Activated gamma-delta T cell treated with anti-CD3 and anti-CD28 coated beads, Interleukin-2, amount 50 U/mL, for 16 hours (primary cell): ENCODE data around the gene SERINC3.
"Not testable (repeated sequence)": the region's sequence is repeated elsewhere in the genome, so short reads cannot be mapped to it uniquely, and the experiment has no call there.

Experiments used
- DNase-seq: peaks from one replicate; pipeline ENCODE4 v3.0.0-alpha.2; 2020; ENCODE audit warnings: low read depth

The SERINC3 gene

DNA sequence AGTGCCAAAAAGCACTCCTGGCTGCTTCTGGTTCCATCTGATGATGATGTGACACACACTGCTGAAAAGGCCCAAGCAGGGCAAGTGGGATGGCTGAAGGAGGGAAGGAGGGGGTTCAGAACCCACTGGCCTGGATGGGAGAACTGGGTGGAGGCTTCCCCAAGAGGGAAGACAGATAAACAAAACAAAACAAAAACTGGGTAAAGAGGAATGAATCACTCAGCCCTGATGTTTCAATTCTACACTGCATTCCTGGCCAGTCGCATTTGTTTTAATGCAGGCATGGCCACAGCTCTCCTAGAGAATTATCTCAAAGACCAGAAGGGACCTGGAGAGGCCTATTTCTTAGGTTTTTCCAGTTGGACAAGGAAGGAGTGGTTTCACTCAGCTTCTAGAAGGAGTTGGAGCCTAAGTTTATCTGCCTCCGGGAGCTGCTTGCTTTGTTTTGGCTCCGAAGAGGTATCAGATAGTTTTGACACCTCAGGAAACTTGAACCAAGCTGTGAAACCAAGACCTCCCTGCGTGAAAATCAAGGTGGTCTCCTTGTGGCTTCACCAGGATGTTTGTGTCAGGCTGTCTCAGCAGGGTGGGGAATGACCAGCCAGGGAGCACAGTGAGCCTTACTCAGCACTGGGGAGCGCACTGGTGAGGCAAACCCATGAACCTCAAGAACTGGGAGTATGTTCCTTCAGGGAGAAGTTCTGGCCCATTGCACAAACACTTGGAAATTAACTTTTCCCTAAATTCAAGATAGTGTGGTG is 30.1 kb downstream of the SERINC3 start:
- DNase-seq, result peak; percentile 10

DNA sequence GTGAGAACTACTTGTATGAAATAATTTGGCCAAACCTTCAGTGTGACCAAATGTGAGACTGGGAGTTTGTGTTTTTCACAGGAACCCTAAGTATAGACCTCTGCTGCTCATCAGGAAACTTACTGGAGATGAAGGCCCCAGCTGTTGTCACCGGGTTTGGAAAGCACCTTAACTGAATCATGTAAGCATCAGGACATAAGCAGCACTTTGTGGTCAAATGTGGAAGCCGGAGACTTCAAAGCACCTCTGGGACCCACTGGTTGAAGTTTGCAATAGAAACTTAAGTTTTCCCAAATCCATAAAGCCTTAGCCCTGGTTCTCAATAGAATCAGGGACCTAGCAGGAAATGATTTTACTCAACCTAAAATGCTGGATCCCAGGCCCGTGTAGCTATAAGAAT is 31.9 kb downstream of the SERINC3 start:
- no peak for DNase-seq

- no peak for DNase-seq
These were observed 32.6 kb downstream of the SERINC3 start for GRCh38 chr20:44489223-44489622.

GRCh38 chr20:44488551-44488950 is 33.3 kb downstream of the SERINC3 start:
- no peak for DNase-seq

- no peak for DNase-seq
These were observed 36.1 kb downstream of the SERINC3 start for GRCh38 chr20:44485830-44486198.

DNA sequence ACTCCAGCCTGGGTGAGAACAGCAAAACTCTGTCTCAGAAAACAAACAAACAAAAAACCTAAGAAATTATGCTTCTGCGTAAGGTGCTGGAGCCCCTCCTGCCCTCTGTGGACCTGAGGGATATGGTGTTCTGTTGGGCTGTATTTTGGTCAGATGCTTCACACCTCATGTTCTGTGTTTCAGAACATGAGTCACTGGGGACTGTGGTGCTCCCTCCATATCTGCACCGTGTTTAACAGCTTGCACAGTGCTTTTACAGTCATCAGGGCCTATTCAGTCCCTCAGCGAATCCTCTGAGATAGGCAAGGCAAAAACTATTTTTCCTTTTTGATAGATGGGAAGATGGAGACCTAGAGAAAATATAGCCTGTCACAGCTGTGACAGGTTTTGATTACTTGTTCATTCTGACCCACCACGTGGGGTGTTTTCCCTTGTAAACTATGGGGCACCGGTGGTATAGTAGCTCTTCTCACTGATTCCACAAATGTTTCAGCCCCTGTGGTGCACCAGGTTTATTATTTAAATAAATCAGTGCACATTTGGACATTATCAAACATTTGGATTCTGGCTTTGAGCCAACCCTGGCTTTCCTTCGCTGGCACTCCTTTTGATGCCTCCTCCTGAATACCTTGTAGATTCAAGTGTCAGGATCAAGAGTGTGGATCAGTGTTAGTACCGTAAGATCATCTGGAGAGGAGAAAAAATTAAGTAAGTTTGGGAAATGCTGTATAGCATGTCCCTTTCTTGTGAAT is 36.6 kb downstream of the SERINC3 start:
- no peak for DNase-seq

GRCh38 chr20:44483112-44483511 is 38.8 kb downstream of the SERINC3 start:
- no peak for DNase-seq

DNA sequence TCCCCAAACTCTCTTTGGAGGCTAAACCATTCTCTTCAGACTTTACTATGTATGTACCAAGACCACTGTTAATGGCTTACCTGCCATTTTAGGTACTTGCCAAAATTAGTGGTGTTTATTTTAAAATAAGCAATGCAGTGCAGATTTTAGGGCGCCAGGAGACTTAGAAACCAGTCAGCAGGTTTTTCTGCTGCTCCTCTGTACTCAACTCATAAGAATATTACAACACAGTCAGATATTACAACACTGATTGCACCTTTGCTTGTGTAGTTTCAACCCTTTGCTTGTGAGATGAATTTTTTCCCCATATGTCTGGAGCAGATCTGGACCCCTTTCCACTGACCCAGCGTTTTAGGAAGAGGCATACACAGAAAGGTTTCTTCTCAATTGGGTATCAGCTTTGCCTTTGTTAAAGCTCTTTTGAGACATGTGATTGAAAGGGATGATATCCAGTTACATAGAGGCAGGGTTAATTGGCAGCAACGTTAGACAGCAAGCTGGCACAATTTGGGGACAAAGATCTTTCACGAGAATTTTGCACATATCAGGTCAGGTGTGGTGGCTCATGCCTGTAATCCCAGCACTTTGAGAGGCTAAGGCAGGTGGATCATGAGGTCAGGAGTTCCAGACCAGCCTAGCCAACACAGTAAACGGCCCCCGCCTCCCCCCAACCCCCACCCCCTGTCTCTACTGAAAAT is 40.0 kb downstream of the SERINC3 start:
- DNase-seq, result no peak

- DNase-seq, result no peak
These were observed 41.8 kb downstream of the SERINC3 start for GRCh38 chr20:44480097-44480496.

- DNase-seq, result no peak
These were observed 42.2 kb downstream of the SERINC3 start for GRCh38 chr20:44479643-44480042.

- no peak for DNase-seq
These were observed 43.7 kb downstream of the SERINC3 start for GRCh38 chr20:44478206-44478605.

- DNase-seq, result no peak
These were observed 44.7 kb downstream of the SERINC3 start for GRCh38 chr20:44477151-44477550.

DNA sequence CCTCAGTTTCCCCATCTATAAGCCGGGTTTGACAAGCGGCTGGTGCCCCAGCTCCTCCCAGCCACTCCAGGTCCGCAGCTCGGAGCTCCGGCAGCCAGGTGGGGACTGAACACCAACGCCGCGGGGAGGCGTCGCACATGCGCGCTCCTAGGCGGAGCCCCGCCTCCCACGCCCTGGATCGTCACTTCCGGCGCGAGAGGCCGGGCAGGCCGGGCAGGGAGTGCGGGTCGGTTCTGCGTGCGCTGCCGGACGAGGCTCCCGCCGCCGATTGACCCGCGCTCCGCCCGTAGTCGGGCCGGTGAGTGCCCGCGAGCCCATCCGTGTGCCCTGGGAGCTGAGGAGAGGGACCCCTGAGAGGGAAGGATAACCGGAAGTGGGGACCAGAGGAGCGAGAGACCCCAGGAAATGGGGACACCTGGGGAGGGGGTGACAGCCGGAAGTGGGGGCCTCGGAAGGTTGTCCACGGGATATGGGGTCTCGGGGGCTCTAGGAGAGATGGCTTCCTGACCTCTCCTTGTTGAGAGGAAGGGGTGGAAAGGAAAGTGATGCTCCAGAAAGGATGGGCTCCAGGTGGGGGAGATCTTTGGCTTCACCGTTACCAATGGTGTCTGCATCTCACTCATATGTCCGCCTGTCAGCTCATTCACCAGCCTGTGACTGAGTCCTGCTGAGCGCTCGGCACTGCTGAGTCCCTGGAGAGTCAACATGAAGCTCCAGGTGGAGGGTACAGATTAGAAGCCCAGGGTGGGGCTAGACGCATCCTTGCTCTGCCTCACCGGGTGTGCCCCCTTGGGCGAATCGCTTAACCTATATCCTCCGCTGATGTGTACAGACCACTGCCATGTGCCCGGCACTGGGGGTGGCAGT is 45.9 kb downstream of the SERINC3 start, which contains the start of gene TTPAL:
TSS of gene TTPAL (plus strand) at position 181 of the 867 bp plus-strand sequence. CDS start 4,126 bp downstream, outside the sequence.
- DNase-seq, result peak; percentile 80

DNA sequence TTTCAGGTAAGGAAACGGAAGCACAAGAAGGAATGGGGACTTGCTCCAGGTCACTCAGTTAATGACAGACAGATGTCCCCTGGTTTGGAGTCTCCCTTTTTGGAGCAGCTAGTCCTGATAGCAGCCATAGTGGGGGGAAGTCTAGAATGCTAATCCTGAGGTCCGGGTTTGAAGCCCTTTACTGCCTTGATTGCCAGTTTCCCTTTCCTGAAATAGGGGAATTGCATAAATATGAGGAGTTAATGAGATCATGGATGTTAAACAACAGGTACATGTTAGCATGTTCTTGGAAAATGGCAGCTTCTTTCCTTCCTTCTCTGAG is 46.5 kb downstream of the SERINC3 start:
- no peak for DNase-seq

DNA sequence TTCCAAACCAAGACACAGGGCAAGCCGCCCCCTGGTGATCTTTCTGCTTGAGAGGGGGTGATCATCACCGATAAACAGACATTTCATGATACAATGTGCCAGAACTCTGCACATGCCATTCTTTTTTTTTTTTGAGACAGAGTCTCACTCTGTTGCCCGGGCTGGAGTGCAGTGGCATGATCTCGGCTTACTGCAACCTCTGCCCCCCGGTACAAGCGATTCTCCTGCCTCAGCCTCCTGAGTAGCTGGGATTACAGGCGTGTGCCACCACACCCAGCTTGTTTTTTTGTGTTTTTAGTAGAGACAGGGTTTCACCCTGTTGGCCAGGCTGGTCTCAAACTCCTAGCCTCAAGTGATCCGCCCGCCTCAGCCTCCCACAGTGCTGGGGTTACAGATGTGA is 49.6 kb downstream of the SERINC3 start:
- not testable (repeated sequence) for DNase-seq

DNA sequence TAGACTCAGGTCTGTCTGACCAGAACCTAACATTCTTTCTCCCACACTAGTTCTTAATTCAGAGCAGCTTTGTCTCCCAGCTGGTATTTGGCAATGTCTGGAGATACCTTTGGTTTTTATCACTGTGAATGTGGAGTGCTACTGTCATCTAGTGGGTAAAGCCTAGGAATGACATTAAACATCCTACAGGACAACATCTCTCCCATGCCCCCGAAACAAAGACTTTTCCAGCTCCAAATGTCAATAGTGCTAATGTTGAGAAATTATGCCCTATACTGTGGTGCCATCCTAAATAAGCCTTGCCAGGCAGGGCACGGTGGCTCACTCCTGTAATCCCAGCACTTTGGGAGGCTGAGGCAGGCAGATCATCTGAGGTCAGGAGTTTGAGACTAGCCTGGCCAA is 50.4 kb downstream of the SERINC3 start:
- DNase-seq, result no peak

DNA sequence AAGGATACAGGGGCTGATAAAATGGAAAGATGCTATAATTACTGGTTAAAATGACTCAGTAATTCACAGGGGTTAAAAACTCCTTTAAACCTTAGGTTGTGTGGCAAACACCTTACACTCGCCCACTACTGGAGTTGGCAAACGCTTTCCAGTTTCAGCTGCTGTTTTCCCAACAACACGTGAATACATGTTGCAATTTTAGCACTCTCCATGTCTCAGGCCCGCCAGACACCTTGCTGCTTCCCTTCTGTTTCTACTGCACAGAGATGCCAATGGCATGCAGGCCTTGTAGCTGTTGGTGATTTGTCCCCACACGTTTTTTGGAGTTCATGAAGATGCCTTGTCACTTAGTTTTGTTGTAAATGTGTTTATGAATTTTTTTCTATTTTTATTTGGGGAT is 51.5 kb downstream of the SERINC3 start:
- no peak for DNase-seq

DNA sequence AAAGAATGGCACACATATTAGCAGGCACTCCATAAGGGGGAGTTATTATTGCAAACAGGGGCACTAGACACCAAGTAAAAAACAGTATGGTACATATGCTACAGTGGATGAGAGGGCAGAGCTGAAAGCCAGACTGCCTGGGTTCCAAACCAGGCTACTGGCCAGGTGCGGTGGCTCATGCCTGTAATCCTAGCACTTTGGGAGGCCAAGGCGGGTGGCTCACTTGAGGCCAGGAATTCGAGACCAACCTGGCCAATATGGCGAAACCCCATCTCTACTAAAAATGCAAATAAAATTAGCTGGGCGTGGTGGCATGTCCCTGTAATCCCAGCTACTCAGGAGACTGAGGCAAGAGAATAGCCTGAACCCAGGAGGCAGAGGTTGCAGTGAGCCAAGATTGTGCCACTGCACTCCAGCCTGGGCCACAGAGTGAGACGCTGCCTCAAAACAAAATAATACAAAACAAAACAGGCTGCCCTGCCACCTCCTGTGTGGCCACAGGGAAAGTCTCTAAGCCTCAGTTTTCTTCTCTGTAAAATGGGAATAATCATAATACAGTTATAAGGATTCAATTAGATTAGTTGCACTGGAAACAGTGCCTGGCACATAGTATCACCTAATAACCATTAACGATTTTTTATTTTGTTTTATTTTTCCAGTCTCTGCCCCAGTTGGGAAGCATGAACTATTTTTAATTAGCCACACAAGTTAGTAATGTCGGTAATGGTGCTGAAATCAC is 53.7 kb downstream of the SERINC3 start:
- DNase-seq, result no peak

DNA sequence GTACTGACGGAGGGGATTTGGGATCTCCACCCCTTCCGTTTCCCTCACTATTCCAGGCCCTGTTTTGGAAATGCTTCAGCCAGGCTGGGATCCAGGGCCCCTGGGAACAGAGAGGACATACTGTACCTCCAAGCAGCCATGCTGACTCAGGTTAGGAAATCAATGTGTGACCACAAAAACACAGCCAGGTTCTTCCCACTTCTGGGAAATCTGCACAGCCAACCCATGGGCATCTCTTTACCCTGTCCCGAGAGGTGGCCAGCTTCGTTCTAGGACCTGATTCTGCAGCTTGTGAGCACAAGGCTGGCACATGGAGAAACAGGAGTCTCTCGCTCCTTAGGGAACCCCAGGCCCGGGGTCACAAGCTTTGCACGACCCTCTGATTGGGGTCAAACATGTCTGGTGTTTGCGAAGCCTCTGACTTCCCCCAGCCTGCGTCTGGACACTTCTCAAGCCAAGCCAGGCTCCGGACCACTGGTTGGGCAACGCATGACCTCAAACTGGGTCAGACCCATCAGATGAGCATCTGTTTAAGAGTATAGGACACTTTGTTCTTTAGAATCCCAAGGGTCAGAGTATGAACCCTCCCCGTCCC is 54.5 kb downstream of the SERINC3 start:
- DNase-seq, result no peak

DNA sequence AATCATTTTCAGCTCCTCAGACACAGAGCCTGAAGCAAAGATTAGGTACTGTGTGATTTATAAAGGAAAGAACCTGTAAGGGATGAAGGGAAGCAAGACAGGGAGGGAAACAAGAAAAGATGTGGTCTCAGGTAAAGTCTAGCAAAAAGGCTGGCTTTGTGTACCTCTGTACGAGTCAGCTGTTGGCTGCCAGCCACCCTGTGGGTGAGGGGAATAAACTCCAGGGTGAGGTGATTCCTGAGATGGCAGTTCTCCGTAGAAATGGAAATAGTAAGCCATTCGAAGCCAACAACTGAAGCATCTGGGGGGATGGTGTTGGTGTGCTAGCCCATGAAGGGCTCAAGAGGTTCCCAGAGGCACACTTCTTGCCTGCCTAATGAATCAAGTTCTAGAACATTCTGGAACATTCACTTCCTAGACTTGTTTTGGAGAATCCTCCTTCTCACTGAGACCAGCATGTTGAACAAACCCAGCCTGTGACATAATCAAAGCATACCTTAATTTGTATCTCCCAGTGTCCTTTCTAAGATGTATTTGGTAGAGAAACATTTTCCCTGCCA is 56.8 kb downstream of the SERINC3 start:
- no peak for DNase-seq

- no peak for DNase-seq
These were observed 57.4 kb downstream of the SERINC3 start for GRCh38 chr20:44464514-44464913.
